Caco-2 (cell line): ENCODE results near the gene WDTC1. TPM values are rescaled to one million over a fixed set of nuclear protein-coding genes. Genes with fewer than 3 reads are reported as not detected.

Experiments
- BruUV-seq: library from RNA; stranded (reverse); fragments of 400-500 nt; replicated peaks from 2 replicates; lab custom pipeline; 2021; lab: Mats Ljungman, UMichigan
- CTCF ChIA-PET: fragments of 300-600 bp; sonication (Branson Sonifier 250); formaldehyde crosslinking; loops from one replicate; lab custom pipeline; 2022; ENCODE audit warnings: antibody characterized with exemption; lab: Charles Lee
- POLR2A ChIA-PET: fragments of 300-600 bp; sonication (Branson Sonifier 250); formaldehyde crosslinking; loops from one replicate; lab custom pipeline; 2022; ENCODE audit warnings: antibody characterized with exemption; lab: Charles Lee
- DNase-seq, 2 experiments: peaks; one replicate each; pipeline versions ENCODE4 v3.0.0 to v3.0.0-alpha.2; 2020 to 2022
- H3K27me3 ChIP-seq: replicated peaks from 2 replicates; pipeline ENCODE4 v1.6.0; 2011; ENCODE audit warnings: low read length; ENCODE audit not compliant: control insufficient read depth, insufficient read depth
- H3K36me3 ChIP-seq: 2 replicates; pipeline ENCODE4 v1.5.1; 2011; ENCODE audit warnings: low read length; ENCODE audit not compliant: control insufficient read depth, insufficient read depth
- H3K4me1 ChIP-seq: fragments of 250-450 bp; sonication (Bioruptor Pico); 2 replicates; pipeline ENCODE4 v1.5.1; 2020; ENCODE audit warnings: mild to moderate bottlenecking
- H3K4me3 ChIP-seq: 2 replicates; pipeline ENCODE4 v1.5.1; 2011; ENCODE audit warnings: low read depth, mild to moderate bottlenecking, control low read depth, low read length
- H3K9me3 ChIP-seq: fragments of 250-450 bp; sonication (Bioruptor Pico); 2 replicates; pipeline ENCODE4 v1.5.1; 2020; ENCODE audit warnings: mild to moderate bottlenecking, moderate library complexity
- H3K27ac Mint-ChIP-seq: one replicate; pipeline ENCODE4 v1.8.0; 2022; ENCODE audit warnings: mixed read lengths; ENCODE audit not compliant: unreplicated experiment
- H3K27me3 Mint-ChIP-seq: one replicate; pipeline ENCODE4 v1.8.0; 2022; ENCODE audit warnings: mixed read lengths; ENCODE audit not compliant: insufficient read depth, unreplicated experiment
- H3K36me3 Mint-ChIP-seq: one replicate; pipeline ENCODE4 v1.8.0; 2022; ENCODE audit warnings: mild to moderate bottlenecking, mixed read lengths; ENCODE audit not compliant: insufficient read depth, unreplicated experiment
- H3K4me1 Mint-ChIP-seq: one replicate; pipeline ENCODE4 v1.8.0; 2022; ENCODE audit warnings: low read depth, mixed read lengths; ENCODE audit not compliant: unreplicated experiment
- H3K4me3 Mint-ChIP-seq: one replicate; pipeline ENCODE4 v1.8.0; 2022; ENCODE audit warnings: mild to moderate bottlenecking, moderate library complexity, mixed read lengths; ENCODE audit not compliant: unreplicated experiment
- H3K9me3 Mint-ChIP-seq: one replicate; pipeline ENCODE4 v1.8.0; 2022; ENCODE audit warnings: mixed read lengths; ENCODE audit not compliant: unreplicated experiment
- intact Hi-C: fragments of 100-400 bp; cut with micrococcal nuclease; formaldehyde crosslinking; loops from one replicate; pipeline ENCODE4 v1.10.0; 2022; ENCODE audit not compliant: unreplicated experiment
- total RNA-seq: library from RNA; stranded (reverse); gene quantifications from 2 replicates; pipeline ENCODE4 v1.2.3, GENCODE V29; 2022
- TF ChIP-seq, protein P1 (sequence below), 2 experiments: fragments of 200-600 bp in 1 of 2; IDR thresholded peaks; 1 replicate in 1 of 2; 2 replicates in 1 of 2; pipeline versions ENCODE4 v1.5.1 to v1.8.0; 2011 to 2022; ENCODE audit warnings: antibody characterized with exemption in 1 of 2, control low read depth in 1 of 2, inconsistent platforms in 1 of 2, low read depth in 1 of 2, low read length in 1 of 2, mild to moderate bottlenecking in 1 of 2, moderate library complexity in 1 of 2; ENCODE audit not compliant: insufficient read depth in 1 of 2, severe bottlenecking in 1 of 2, unreplicated experiment in 1 of 2

The WDTC1 gene
- total RNA-seq, 1 experiment from 2014 or later = 17.2 TPM

DNA sequence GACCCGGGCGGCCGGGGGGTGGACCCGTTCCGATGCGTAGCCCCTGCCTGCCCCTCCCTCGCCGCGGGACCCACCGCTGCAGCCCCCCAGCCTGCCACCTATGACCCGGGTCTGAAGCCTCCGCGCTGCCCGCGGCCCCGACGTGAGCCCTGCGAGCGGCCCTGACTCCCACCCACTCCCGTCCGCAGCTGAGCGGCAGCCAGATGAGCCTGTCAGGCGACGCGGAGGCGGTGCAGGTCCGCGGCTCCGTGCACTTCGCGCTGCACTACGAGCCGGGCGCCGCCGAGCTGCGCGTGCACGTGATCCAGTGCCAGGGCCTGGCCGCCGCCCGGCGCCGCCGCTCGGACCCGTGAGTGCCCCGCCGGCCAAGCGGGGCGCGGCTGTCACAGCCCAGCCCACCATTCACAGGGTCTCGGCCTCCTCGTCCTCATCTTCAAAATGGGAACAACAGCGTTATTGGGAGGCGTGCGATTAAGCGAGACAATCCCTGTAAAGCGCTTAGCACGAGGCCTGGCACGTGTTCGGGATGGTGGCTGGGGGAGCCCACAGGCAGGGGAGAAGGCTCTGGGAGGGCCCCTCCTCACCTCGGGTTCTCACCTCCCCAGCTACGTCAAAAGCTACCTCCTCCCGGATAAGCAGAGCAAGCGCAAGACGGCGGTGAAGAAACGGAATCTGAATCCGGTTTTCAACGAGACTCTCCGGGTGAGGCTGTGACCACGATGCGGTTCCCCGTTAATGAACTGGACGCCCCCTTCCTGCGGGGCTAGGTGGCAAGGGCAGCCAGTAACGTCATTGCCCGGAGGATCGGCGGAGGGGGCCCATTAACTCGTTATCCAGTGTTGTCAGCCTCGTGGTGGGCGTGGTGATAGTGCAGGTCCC lies 115.6 kb downstream of the WDTC1 start:
- DNase-seq = peak; percentile 83 to 84
- Histone ChIP-seq H3K4me1 (0 out of 2 replicates have a peak, but pooled peaks cover 15% of the 10 kb centered on the region), H3K36me3 (no peaks in the 10 kb centered on the region), H3K9me3 (no peaks in the 10 kb centered on the region), H3K4me3 (peak overlapping the region; percentile 73), H3K27me3 (no peaks in the 10 kb centered on the region)
- intact Hi-C loops = loop anchor here (10.0 kb wide), 1 partner anchor 45 kb away; no protein-coding TSS in a partner anchor
- ChIA-PET CTCF (interaction anchor here (0.6 to 3.1 kb wide), 6 partner anchors 15 to 226 kb away, joined by 3 to 28 read pairs (median 7); partner anchors contain the start of gene MAP3K6), POLR2A (interaction anchor here (0.9 to 1.8 kb wide), 3 partner anchors 16 to 225 kb away, joined by 3 to 11 read pairs (median 9); partner anchors contain the start of gene SLC9A1)
- peaks cover 40% of the 10 kb centered on the region for H3K36me3 Mint-ChIP-seq
- peak overlapping the region; percentile 90 for H3K4me3 Mint-ChIP-seq
- TF ChIP-seq, protein P1, sequence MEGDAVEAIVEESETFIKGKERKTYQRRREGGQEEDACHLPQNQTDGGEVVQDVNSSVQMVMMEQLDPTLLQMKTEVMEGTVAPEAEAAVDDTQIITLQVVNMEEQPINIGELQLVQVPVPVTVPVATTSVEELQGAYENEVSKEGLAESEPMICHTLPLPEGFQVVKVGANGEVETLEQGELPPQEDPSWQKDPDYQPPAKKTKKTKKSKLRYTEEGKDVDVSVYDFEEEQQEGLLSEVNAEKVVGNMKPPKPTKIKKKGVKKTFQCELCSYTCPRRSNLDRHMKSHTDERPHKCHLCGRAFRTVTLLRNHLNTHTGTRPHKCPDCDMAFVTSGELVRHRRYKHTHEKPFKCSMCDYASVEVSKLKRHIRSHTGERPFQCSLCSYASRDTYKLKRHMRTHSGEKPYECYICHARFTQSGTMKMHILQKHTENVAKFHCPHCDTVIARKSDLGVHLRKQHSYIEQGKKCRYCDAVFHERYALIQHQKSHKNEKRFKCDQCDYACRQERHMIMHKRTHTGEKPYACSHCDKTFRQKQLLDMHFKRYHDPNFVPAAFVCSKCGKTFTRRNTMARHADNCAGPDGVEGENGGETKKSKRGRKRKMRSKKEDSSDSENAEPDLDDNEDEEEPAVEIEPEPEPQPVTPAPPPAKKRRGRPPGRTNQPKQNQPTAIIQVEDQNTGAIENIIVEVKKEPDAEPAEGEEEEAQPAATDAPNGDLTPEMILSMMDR (IDR thresholded peaks at IDR 0.05; ENCODE audit: insufficient read depth in 1 of 2, low read depth in 1 of 2, low read length in 1 of 2, severe bottlenecking in 1 of 2, unreplicated experiment in 1 of 2) = no peak
- H3K27ac Mint-ChIP-seq = peak overlapping the region; percentile 84
- no peaks in the 10 kb centered on the region for H3K9me3 Mint-ChIP-seq
- H3K27me3 Mint-ChIP-seq = no peaks in the 10 kb centered on the region
- H3K4me1 Mint-ChIP-seq = peaks cover 13% of the 10 kb centered on the region
- BruUV-seq = TSS peak; percentile 59

DNA sequence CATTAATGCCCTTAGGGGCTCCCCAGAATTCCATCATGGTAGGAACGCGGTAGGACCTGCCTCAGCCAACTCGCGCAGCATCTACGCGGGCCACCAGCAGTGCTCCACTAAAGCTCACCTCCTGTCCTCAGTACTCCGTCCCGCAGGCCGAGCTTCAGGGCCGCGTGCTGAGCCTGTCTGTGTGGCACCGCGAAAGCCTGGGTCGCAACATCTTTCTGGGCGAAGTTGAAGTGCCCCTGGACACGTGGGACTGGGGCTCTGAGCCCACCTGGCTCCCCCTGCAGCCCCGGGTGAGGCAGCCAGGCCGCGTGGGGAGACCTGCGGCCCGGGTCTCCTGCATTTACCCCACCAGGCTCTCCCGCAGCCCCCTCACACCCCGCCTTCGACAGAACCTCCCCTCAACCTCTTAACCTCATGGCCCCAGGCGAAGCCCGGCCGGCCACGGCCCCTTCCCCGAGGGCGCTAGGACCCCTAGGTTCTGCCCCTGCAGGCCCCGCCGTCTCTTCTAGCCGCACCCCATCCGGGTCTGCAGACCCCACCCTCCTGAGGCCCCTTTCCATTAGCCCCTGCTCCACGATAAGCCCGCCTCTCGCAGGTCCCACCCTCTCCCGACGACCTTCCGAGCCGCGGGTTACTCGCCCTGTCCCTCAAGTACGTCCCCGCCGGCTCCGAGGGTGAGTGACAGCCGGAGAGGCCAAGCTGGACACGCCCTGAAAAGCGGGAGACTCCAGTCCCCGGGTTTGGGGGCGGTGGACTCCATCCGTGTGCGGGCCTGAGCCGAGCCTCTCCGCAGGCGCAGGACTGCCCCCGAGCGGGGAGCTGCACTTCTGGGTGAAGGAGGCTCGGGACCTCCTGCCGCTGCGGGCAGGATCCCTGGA lies 116.5 kb downstream of the WDTC1 start:
- Mint-ChIP-seq H3K4me3 (peak overlapping the region; percentile 90), H3K4me1 (peaks cover 13% of the 10 kb centered on the region), H3K36me3 (peaks cover 44% of the 10 kb centered on the region), H3K27me3 (no peaks in the 10 kb centered on the region), H3K9me3 (no peaks in the 10 kb centered on the region), H3K27ac (peak overlapping the region; percentile 84)
- H3K36me3 ChIP-seq = no peaks in the 10 kb centered on the region
- peak; percentile 86 to 93 for DNase-seq
- no TSS peak for BruUV-seq
- no peaks in the 10 kb centered on the region for H3K27me3 ChIP-seq
- peak overlapping the region; percentile 73 for H3K4me3 ChIP-seq
- TF ChIP-seq, protein P1 (IDR thresholded peaks at IDR 0.05; ENCODE audit: insufficient read depth in 1 of 2, low read depth in 1 of 2, low read length in 1 of 2, severe bottlenecking in 1 of 2, unreplicated experiment in 1 of 2) = peak in 1 of 2 experiments; percentile 19
- H3K4me1 ChIP-seq = 0 out of 2 replicates have a peak, but pooled peaks cover 15% of the 10 kb centered on the region
- CTCF ChIA-PET = interaction anchor here (0.9 to 3.1 kb wide), 8 partner anchors 15 to 66 kb away, joined by 3 to 28 read pairs (median 4); partner anchors contain the start of gene MAP3K6
- POLR2A ChIA-PET = interaction anchor here (0.9 to 1.8 kb wide), 6 partner anchors 8 to 224 kb away, joined by 3 to 14 read pairs (median 6); partner anchors contain the start of gene SLC9A1
- no peaks in the 10 kb centered on the region for H3K9me3 ChIP-seq
- intact Hi-C loops = loop anchor here (10.0 kb wide), 1 partner anchor 46 kb away; no protein-coding TSS in a partner anchor
